HCT116 (cell line): Measurements from ENCODE around the gene MYL5. TPM values are rescaled to one million over a fixed set of nuclear protein-coding genes. Genes with fewer than 3 reads are reported as not detected.

ENCODE experiments used
- ATAC-seq: fragments of 200-7000 bp; cut with Tn5 transposase; 2 replicates; pipeline ENCODE4 v1.9.1; 2020; ENCODE audit warnings: mild to moderate bottlenecking, moderate library complexity
- BruUV-seq: library from RNA; stranded (reverse); fragments of 400-500 nt; replicated peaks from 2 replicates; lab custom pipeline; 2021; lab: Mats Ljungman, UMichigan
- CTCF ChIA-PET: fragments of 300-600 bp; sonication (Branson Sonifier 250); formaldehyde crosslinking; loops from one replicate; lab custom pipeline; 2021; ENCODE audit warnings: antibody characterized with exemption; lab: Charles Lee
- POLR2A ChIA-PET: fragments of 300-600, 350-600 bp; sonication (Branson Sonifier 250); formaldehyde crosslinking; loops from one replicate; lab custom pipeline; 2021; ENCODE audit warnings: antibody characterized with exemption; lab: Charles Lee
- RAD21 ChIA-PET, 2 experiments: fragments of 300-600 bp; sonication (Branson Sonifier 250); formaldehyde crosslinking; loops; one replicate each; lab custom pipeline; 2023; ENCODE audit warnings: low total read pairs in 2 of 2; ENCODE audit not compliant: uncharacterized antibody in 2 of 2, unreplicated experiment in 2 of 2, low non-redundant PET in 1 of 2; lab: Charles Lee
- DNase-seq: peaks from one replicate; pipeline ENCODE4 v3.0.0-alpha.2; 2010; ENCODE audit warnings: low read depth, low spot score
- H2AFZ ChIP-seq: fragments of 200-600 bp; shearing (Covaris generic), sonication (generic); 2 replicates; pipeline ENCODE4 v1.6.1; 2017; ENCODE audit warnings: low read depth, mixed run types, mixed read lengths, antibody characterized with exemption, low read length; ENCODE audit not compliant: poor library complexity, severe bottlenecking
- H3K27ac ChIP-seq: 2 replicates; pipeline ENCODE4 v1.5.1; 2012; ENCODE audit warnings: low read depth, low read length
- H3K27me3 ChIP-seq: fragments of 200-600 bp; sonication (generic); 2 replicates; pipeline ENCODE4 v1.6.1; 2016; ENCODE audit warnings: mixed run types, low read length, mixed read lengths; ENCODE audit not compliant: insufficient read depth
- H3K36me3 ChIP-seq, 2 experiments: fragments of 200-500 bp in 1 of 2; fragments of 200-600 bp in 1 of 2; sonication (Bioruptor generic) in 1 of 2; sonication (generic) in 1 of 2; 2 replicates each; pipeline versions ENCODE4 v1.5.1 to v1.6.1; 2014 to 2016; ENCODE audit warnings: low read length in 2 of 2, inconsistent platforms in 1 of 2, mixed read lengths in 1 of 2, mixed run types in 1 of 2; ENCODE audit not compliant: insufficient read depth in 2 of 2, control insufficient read depth in 1 of 2
- H3K4me1 ChIP-seq, 2 experiments: fragments of 200-600 bp in 1 of 2; sonication (generic) in 1 of 2; 2 replicates each; pipeline versions ENCODE4 v1.5.1 to v1.6.1; 2012 to 2017; ENCODE audit warnings: low read length in 2 of 2, inconsistent platforms in 1 of 2, mild to moderate bottlenecking in 1 of 2, mixed read lengths in 1 of 2, mixed run types in 1 of 2, moderate library complexity in 1 of 2; ENCODE audit not compliant: insufficient read depth in 2 of 2, control insufficient read depth in 1 of 2
- H3K4me2 ChIP-seq: fragments of 200-600 bp; sonication (generic); 2 replicates; pipeline ENCODE4 v1.6.1; 2017; ENCODE audit warnings: mixed run types, low read length, mixed read lengths
- H3K4me3 ChIP-seq, 2 experiments: fragments of 200-600 bp in 1 of 2; sonication (generic) in 1 of 2; replicated peaks in 1 of 2; 2 replicates each; pipeline ENCODE4 v1.5.1; 2011 to 2016; ENCODE audit warnings: low read length in 2 of 2, control low read depth in 1 of 2, low read depth in 1 of 2, mild to moderate bottlenecking in 1 of 2, mixed read lengths in 1 of 2, mixed run types in 1 of 2
- H3K79me2 ChIP-seq: fragments of 200-600 bp; sonication (generic); 2 replicates; pipeline ENCODE4 v1.6.1; 2017; ENCODE audit warnings: mild to moderate bottlenecking, mixed run types, low read length, moderate library complexity, mixed read lengths; ENCODE audit not compliant: insufficient read depth
- H3K9ac ChIP-seq: fragments of 200-600 bp; sonication (generic); 2 replicates; pipeline ENCODE4 v1.6.1; 2016; ENCODE audit warnings: low read length, mixed read lengths
- H3K9me2 ChIP-seq: fragments of 200-600 bp; sonication (generic), shearing (Covaris generic); 2 replicates; pipeline ENCODE4 v1.6.1; 2017; ENCODE audit warnings: mixed run types, mild to moderate bottlenecking, moderate library complexity; ENCODE audit not compliant: insufficient read depth
- H3K9me3 ChIP-seq, 2 experiments: fragments of 200-500 bp in 1 of 2; fragments of 200-600 bp in 1 of 2; sonication (Bioruptor generic) in 1 of 2; sonication (generic) in 1 of 2; 2 replicates each; pipeline ENCODE4 v1.6.1; 2014 to 2017; ENCODE audit warnings: low read length in 2 of 2, mixed read lengths in 2 of 2, inconsistent platforms in 1 of 2, low read depth in 1 of 2, mild to moderate bottlenecking in 1 of 2, mixed run types in 1 of 2, moderate library complexity in 1 of 2; ENCODE audit not compliant: control insufficient read depth in 1 of 2, insufficient read depth in 1 of 2
- H4K20me1 ChIP-seq: fragments of 200-600 bp; sonication (generic), shearing (Covaris generic); 2 replicates; pipeline ENCODE4 v1.6.1; 2017; ENCODE audit warnings: mixed run types, mild to moderate bottlenecking, moderate library complexity; ENCODE audit not compliant: insufficient read depth
- EZH2phosphoT487 ChIP-seq: fragments of 200-600 bp; IDR thresholded peaks from 2 replicates; pipeline ENCODE4 v1.6.1; 2018; ENCODE audit warnings: antibody characterized with exemption, borderline replicate concordance
- REST ChIP-seq: IDR thresholded peaks from 2 replicates; pipeline ENCODE4 v1.6.1; 2012; ENCODE audit warnings: low read depth
- intact Hi-C: fragments of 100-400 bp; cut with micrococcal nuclease; formaldehyde crosslinking; loops from 2 replicates; pipeline ENCODE4 v1.10.0; 2022
- total RNA-seq: library from RNA; stranded (reverse); gene quantifications from one replicate; pipeline ENCODE4 v1.2.1, GENCODE V29; 2021; ENCODE audit not compliant: unreplicated experiment

The MYL5 gene
- total RNA-seq, 1 experiment from 2014 or later, result 14.0 TPM

- Histone ChIP-seq H4K20me1 (no peaks in the 10 kb centered on the region), H2AFZ (no peak overlapping the region), H3K9ac (no peak overlapping the region), H3K27me3 (no peaks in the 10 kb centered on the region), H3K9me3 (no peaks in the 10 kb centered on the region), H3K4me3 (no peak overlapping the region), H3K27ac (no peak overlapping the region), H3K4me1 (no peaks in the 10 kb centered on the region)
- DNase-seq (no peak), ATAC-seq (no peak)
- no TSS peak for BruUV-seq
- RAD21 ChIA-PET, result no interaction called here
- TF ChIP-seq EZH2phosphoT487 (no peak), REST (no peak)
- TF ChIP-seq, all 23 proteins: peak for 0
- Histone ChIP-seq H3K4me2 (no peak overlapping the region), H3K36me3 (no peaks in the 10 kb centered on the region), H3K9me2 (no peaks in the 10 kb centered on the region), H3K79me2 (no peaks in the 10 kb centered on the region)
- ChIA-PET CTCF (no interaction called here), POLR2A (no interaction called here)
- intact Hi-C loops, result no loop called here
Observed at GRCh38 chr4:655464-656151, 18.7 kb upstream of the MYL5 start.
